Esophagus muscularis mucosa (tissue), 3 donors: ENCODE data around the gene GRM4.

ENCODE experiments used
- POLR2A ChIP-seq: fragments of 450-650 bp; IDR thresholded peaks from one replicate; pipeline ENCODE4 v1.6.1; 2017; ENCODE audit warnings: antibody characterized with exemption, moderate library complexity, mild to moderate bottlenecking, low read depth
- POLR2AphosphoS5 ChIP-seq, 2 donors: sonication (generic); formaldehyde crosslinking; IDR thresholded peaks; one replicate each; pipeline ENCODE4 v1.6.1; 2017; ENCODE audit warnings: antibody characterized with exemption in 2 of 2
- TF ChIP-seq, protein P1 (sequence below), 3 experiments: fragments of 200-600 bp in 2 of 3; fragments of 450-650 bp in 1 of 3; sonication (generic) in 2 of 3; IDR thresholded peaks; one replicate each; pipeline ENCODE4 v1.5.1; 2017 to 2019; ENCODE audit warnings: antibody characterized with exemption in 3 of 3, mild to moderate bottlenecking in 2 of 3, moderate library complexity in 1 of 3

DNA sequence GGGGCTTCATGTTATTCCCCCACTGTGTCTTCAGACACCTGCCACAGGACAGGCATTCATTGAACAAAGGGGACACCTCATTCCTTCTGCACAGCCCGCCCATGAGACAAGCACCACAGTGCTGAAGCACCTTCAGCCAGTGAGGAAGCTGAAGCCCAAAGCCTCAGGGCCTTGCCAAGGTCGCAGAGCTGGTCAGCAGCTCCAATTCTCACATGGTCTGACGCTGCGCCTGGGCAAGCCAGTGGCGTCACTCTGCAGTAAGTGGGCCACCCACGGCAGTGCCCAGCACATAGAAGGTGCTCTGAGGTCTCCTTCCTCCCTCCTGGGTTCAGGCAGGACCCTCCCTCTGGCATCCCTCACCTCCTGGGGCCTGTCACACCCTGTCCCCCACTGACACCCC is 43.2 kb downstream of the GRM4 start:
- TF ChIP-seq POLR2A (no peak), POLR2AphosphoS5 (IDR thresholded peaks at IDR 0.05) (no peak)
- TF ChIP-seq, protein P1, sequence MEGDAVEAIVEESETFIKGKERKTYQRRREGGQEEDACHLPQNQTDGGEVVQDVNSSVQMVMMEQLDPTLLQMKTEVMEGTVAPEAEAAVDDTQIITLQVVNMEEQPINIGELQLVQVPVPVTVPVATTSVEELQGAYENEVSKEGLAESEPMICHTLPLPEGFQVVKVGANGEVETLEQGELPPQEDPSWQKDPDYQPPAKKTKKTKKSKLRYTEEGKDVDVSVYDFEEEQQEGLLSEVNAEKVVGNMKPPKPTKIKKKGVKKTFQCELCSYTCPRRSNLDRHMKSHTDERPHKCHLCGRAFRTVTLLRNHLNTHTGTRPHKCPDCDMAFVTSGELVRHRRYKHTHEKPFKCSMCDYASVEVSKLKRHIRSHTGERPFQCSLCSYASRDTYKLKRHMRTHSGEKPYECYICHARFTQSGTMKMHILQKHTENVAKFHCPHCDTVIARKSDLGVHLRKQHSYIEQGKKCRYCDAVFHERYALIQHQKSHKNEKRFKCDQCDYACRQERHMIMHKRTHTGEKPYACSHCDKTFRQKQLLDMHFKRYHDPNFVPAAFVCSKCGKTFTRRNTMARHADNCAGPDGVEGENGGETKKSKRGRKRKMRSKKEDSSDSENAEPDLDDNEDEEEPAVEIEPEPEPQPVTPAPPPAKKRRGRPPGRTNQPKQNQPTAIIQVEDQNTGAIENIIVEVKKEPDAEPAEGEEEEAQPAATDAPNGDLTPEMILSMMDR (IDR thresholded peaks at IDR 0.05) = no peak
